Stimulated activated CD8-positive, alpha-beta memory T cell treated with anti-CD3 and anti-CD28 coated beads, Interleukin-7, amount 100 ng/mL, for 1 hour (primary cell): ENCODE results near the gene TNXB.
"Not testable (repeated sequence)": the region's sequence is repeated elsewhere in the genome, so short reads cannot be mapped to it uniquely, and the experiment has no call there.

Experiments used
- DNase-seq, 2 donors: peaks; one replicate each; pipeline ENCODE4 v3.0.0-alpha.2; 2020; ENCODE audit warnings: low read depth in 2 of 2

Gene TNXB

DNA sequence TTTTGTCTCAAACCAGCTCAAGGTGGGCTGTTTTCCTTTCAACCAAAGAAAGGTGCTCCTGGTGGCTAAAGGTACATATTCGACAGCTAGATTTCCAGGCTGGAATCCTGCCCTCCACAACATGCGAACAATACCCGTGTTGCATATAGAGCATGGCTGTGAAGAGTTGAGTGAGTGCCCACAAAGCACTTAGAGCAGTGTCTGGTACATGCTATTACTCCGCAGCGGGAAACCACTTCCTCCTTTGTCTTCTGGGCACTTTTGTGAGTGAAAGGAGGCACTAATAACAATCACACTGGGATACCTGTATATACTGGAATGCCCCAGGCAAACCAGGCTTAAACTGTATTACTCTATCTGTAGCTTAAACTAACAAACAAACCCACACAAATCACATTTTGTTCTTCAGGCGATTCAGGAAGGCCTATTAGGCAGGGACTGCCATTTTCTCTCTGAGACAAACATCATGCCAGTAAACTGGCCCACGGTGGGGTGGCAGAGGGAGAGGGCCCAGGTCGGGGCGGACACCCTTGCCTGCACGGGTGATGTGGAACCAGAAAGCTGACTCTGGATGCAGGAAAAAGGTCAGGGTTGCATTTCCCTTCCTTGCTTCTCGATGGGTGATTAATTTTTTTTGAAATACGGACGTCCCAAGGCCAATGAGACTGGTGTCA is 104.1 kb downstream of the TNXB start:
- not testable (repeated sequence) for DNase-seq

DNA sequence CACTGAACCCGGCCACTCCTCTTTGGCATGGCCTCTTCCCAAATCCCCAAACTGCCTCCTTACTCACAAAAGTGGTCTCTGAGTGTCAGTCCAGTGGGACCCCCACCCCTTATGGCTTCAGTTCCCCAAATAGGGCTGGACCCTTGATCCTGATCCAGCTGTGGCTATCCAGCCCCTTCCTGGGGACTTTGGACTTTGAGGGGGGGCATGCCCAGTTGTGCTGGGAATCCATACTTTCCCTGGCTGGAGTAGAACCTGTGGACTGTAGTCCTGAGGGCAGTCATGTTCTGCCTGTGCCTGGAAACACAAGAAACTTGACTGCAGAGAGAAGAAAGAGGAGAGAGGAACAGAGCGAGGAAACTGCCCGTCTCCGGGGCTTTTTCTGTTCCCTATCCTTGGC is 104.7 kb downstream of the TNXB start:
- not testable (repeated sequence) for DNase-seq

- not testable (repeated sequence) for DNase-seq
Observed at GRCh38 chr6:32003301-32003700, 105.8 kb downstream of the TNXB start.

DNA sequence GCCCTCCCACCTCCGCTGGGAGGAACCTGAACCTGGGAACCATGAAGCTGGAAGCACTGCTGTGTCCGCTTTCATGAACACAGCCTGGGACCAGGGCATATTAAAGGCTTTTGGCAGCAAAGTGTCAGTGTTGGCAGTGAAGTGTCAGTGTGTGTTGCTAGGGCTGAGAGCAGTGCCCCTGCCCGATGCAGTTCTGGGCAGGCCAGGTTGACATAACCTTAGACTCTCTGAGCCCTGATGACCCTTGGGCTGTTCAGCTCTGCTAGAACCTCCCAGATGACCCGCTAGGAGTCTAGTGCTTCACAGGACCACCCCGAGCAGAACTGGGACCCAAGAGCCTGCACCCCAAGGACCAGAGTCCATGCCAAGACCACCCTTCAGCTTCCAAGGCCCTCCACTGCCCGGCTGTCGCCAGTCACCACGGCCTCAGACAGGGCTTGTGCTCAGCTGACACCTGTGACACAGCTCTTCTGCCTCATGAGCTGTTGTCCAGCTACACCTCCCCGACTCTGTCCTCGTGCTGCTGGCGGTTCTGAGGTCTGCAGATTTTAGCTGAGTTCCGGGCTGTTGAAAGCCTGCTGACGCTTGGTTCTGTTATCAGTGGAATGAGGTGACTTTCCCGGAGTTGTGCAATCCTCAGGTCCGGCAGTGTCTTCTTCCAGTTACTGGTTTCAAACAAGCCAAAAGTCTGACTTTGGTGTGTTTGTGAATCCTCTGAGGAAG is 106.4 kb downstream of the TNXB start:
- not testable (repeated sequence) for DNase-seq

DNA sequence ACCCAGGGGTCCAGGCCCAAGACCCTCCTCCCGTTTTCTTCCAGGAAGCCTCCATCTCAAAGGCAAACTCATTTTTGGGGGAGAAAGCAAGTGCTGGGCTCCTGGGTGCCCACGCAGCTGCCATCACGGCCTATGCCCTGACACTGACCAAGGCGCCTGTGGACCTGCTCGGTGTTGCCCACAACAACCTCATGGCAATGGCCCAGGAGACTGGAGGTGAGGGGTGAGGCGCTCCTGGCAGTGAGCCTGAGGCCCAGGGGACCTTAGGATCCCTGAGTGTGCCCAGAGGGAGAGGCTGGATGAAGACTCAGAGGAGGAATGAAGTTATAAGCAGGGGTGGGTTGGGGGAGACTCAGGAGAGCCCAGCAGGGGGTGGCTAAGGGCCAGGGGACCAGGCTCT is 112.8 kb downstream of the TNXB start:
- DNase-seq = not testable (repeated sequence)

- not testable (repeated sequence) for DNase-seq
Observed at GRCh38 chr6:31994421-31994820, 114.7 kb downstream of the TNXB start.
